ENCODE results near the gene FAM47E. TPM values are rescaled to one million over a fixed set of nuclear protein-coding genes. Genes with fewer than 3 reads are reported as not detected.

The FAM47E gene
- total RNA-seq, 4 donors from 2014 or later: 5.6 to 13.7 (median 7.4) TPM

GRCh38 chr4:76302826-76303438 lies 51.4 kb downstream of the FAM47E start:
- TF ChIP-seq CTCF (IDR thresholded peaks at IDR 0.05; ENCODE audit: low read depth): no peak

GRCh38 chr4:76305033-76305687 lies 53.6 kb downstream of the FAM47E start:
- TF ChIP-seq CTCF (IDR thresholded peaks at IDR 0.05; ENCODE audit: low read depth): no peak

GRCh38 chr4:76305971-76306881 lies 54.7 kb downstream of the FAM47E start, which contains the start of gene STBD1:
STBD1 (plus strand) TSS chr4:76306733; CDS start chr4:76306770, 37 bp downstream.
- TF ChIP-seq CTCF (IDR thresholded peaks at IDR 0.05; ENCODE audit: low read depth): no peak

GRCh38 chr4:76306882-76307659 lies 55.5 kb downstream of the FAM47E start:
- TF ChIP-seq CTCF (IDR thresholded peaks at IDR 0.05; ENCODE audit: low read depth): no peak

- no peak for TF ChIP-seq CTCF (IDR thresholded peaks at IDR 0.05; ENCODE audit: low read depth)
Measured at GRCh38 chr4:76307660-76308014, 56.1 kb downstream of the FAM47E start.

GRCh38 chr4:76308548-76308947 lies 57.0 kb downstream of the FAM47E start:
- no peak for TF ChIP-seq CTCF (IDR thresholded peaks at IDR 0.05; ENCODE audit: low read depth)
